ENCODE results near the gene ZC3H7A.
A peak's percentile ranks its signal among the peaks of the same experiment; 100 is the strongest.

ZC3H7A gene

GRCh38 chr16:11768849-11769248 lies 28.2 kb downstream of the ZC3H7A start:
- no peak for DNase-seq

- no peak for DNase-seq
Measured at GRCh38 chr16:11762431-11762830, 34.6 kb downstream of the ZC3H7A start.

- no peak for DNase-seq
Measured at GRCh38 chr16:11759997-11760396, 37.1 kb downstream of the ZC3H7A start.

GRCh38 chr16:11759163-11759834 lies 37.8 kb downstream of the ZC3H7A start:
- DNase-seq: peak; percentile 84

GRCh38 chr16:11757671-11758545 lies 39.1 kb downstream of the ZC3H7A start:
- DNase-seq: no peak

GRCh38 chr16:11756248-11756647 lies 40.8 kb downstream of the ZC3H7A start:
- DNase-seq: no peak

GRCh38 chr16:11755022-11755760 lies 41.9 kb downstream of the ZC3H7A start:
- DNase-seq: no peak

GRCh38 chr16:11752856-11753255 lies 44.2 kb downstream of the ZC3H7A start:
- no peak for DNase-seq

GRCh38 chr16:11750056-11750455 lies 47.0 kb downstream of the ZC3H7A start:
- DNase-seq: no peak

GRCh38 chr16:11748404-11749254 lies 48.4 kb downstream of the ZC3H7A start:
- peak; percentile 23 for DNase-seq

GRCh38 chr16:11747949-11748403 lies 49.1 kb downstream of the ZC3H7A start:
- no peak for DNase-seq

GRCh38 chr16:11744075-11744470 lies 53.0 kb downstream of the ZC3H7A start:
- DNase-seq: peak; percentile 25

GRCh38 chr16:11743308-11744074 lies 53.6 kb downstream of the ZC3H7A start:
- peak; percentile 53 for DNase-seq

- peak; percentile 99 for DNase-seq
Measured at GRCh38 chr16:11742536-11743307, 54.3 kb downstream of the ZC3H7A start, which contains the start of gene TXNDC11. TSS of gene TXNDC11 (minus strand) at chr16:11742857. CDS start at chr16:11742730, 127 bp downstream.

GRCh38 chr16:11742093-11742535 lies 54.9 kb downstream of the ZC3H7A start:
- peak; percentile 50 for DNase-seq

- DNase-seq: no peak
Measured at GRCh38 chr16:11740567-11740966, 56.5 kb downstream of the ZC3H7A start.

GRCh38 chr16:11738742-11739544 lies 58.1 kb downstream of the ZC3H7A start:
- DNase-seq: no peak

- DNase-seq: no peak
Measured at GRCh38 chr16:11737713-11738112, 59.3 kb downstream of the ZC3H7A start.

GRCh38 chr16:11736903-11737302 lies 60.2 kb downstream of the ZC3H7A start:
- peak; percentile 76 for DNase-seq

- no peak for DNase-seq
Measured at GRCh38 chr16:11735787-11736186, 61.3 kb downstream of the ZC3H7A start.
